NCI-H1417 (cell line): ENCODE measurements around the gene LTB4R.

ENCODE experiments used
- DNase-seq, 3 experiments: peaks; one replicate each; lab custom pipeline; 2025; lab: John Stamatoyannopoulos, UW

LTB4R gene

DNA sequence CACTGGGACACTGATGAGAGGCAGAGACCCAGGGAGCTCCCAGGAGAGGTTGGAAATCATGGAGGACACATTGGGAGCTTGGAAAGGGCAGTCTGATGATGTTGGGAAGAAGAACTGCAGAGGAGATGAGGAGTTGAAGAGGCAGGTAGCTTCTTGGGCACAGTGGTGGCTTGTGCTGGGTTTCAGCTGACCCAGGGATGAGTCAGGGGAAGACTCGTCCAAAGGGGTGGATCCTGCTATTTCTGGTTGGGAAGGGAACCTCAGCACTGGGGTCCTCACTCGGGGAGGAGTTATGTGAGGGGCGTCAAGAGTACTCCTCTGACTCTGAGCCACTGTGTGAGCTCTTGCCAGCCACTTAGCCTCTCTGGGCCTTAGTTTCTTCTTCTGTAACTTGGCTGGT is 12.0 kb downstream of the LTB4R start:
- DNase-seq, result no peak

DNA sequence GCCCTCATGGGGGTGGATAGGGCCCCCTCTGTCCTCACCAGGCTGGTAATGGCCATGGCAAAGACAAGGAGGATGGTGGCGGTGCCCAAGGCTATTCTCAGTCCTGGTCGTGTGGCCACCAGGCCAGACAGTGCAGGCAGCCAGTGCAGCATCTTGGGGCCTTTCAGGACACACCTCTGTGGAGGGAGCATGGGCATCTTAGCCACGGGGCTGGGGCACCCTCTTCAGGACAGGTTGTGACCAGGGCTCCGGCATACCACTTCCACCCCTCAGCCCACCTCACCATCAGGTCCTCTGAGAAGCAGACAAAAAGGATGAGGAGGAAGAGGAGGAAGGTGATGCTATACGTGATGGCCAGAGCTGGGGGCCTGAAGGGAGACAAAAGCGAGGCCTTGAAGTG is 12.7 kb downstream of the LTB4R start:
- no peak for DNase-seq

DNA sequence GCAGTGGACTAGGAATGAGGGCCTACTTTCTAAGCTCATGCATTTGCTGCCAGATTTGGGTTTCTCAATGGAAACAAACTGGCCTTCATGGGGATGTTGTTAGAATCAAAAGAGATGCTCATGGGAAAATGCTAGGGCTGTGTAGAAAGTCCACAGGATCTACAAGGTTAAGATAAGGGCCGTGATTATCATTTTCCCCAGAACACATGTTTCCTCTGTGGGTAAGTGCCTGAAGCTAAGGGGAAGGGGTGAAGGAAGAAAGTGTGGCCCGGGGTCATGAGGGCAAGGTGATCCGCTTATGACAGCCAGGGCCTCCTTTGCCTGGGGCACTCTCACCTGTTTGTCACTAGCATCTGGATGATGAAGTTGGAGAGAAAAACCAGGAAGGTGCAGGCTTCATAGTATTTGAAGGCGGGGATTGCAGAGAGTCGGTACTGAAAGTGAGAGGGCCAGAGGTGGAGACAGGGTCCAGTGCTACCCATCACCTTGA is 13.8 kb downstream of the LTB4R start:
- DNase-seq, result no peak

DNA sequence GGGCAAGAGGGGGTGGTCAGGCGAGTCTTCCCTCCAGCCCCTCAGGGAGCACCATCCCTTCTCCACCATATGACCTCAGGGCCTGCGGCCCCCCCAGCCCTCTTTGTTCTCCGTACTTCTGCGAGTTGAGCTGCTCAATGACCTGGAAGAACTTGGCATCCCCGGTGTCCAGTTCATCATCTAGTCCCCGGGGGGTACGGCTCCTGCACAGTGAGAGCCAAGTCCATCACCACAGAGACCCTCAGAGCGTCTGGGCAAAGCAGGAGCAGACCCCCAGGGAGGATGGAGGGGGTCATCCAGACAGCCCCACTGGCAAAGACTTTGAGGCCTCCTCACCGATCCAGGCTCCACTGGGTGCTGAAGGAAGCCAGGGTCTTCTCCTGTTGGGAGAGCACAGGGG is 14.7 kb downstream of the LTB4R start:
- DNase-seq, result no peak

DNA sequence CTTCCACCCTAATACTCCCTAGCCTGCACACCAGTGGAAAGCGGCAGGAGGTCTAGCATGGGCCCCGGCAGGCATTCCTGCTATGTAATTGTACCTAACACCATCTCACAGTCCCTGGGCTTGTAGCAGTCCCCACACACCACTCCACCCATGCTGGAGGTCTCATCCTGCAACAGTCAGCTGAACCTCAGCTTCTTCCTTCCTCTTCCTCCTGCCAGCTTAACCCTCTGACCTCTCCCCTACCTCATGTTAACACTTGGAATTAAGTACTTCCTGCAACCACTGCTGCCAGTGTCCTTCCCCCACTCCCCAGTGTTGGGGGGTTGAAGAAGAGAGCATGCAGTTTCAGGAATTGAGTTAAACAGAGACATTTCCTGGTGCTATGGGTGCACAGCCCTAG is 16.0 kb downstream of the LTB4R start:
- no peak for DNase-seq

DNA sequence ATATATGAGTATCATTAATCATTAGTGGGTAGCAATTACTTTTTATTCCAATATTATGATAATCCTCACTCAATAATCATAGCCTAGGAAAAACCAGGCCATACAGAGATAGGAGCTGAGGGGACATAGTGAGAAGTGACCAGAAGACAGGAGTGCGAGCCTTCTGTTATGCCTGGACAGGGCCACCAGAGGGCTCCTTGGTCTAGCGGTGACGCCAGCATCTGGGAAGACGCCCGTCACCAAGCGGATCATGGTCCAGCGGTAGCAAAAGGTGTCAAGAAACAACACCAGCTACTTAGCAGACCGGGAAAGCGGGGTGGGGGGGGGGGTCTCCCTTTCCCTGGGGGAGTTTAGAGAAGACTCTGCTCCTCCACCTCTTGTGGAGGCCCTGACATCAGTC is 16.6 kb downstream of the LTB4R start:
- DNase-seq, result peak in 1 of 3 experiments; percentile 50

DNA sequence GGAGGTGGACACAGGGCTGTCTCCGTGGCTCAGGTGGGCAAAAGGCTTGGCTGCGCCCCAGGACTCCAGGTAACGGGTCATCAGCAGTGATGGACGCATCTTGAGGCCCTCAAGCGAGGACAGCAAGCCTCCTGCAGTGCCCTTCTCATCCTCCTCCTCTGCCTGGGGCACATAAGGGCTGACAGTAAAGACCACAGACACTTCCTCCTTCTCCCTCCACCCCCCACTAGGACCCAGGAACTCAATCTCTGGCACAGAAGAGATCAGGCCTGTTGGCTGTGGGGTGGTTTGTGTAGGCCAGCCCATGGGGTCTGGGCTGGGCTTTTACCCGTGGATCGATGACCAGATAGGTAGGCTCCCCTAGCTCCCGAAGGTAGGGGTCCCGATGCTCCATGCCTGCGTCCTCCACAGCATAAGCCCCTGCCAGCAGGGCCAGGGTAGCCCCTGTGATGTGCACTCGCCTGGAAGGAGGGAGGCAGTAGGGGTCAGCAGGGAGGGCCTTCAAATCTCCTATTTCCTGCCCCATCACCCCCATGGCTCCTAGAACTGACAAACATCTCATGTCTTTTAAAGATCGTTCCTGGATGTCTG is 17.9 kb downstream of the LTB4R start:
- no peak for DNase-seq

DNA sequence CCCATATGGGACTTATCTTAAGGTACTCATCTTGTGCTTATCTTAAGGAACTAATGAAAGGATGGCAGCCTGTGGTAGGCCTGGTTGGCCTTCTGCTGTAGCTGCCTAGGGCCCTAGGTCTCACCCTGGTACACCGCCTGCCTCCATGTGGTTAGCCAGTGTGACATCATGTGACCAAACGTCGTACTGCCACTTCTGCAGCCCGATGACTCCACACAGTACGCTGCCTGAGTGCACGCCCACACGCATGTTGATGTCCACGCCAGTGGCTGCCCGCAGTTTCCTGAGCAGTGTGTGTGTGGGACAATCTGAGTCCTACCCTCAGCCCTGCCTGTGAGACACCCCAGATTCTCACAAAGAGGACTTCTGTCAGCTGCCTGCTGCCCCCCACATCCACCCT is 18.4 kb downstream of the LTB4R start:
- DNase-seq, result no peak

DNA sequence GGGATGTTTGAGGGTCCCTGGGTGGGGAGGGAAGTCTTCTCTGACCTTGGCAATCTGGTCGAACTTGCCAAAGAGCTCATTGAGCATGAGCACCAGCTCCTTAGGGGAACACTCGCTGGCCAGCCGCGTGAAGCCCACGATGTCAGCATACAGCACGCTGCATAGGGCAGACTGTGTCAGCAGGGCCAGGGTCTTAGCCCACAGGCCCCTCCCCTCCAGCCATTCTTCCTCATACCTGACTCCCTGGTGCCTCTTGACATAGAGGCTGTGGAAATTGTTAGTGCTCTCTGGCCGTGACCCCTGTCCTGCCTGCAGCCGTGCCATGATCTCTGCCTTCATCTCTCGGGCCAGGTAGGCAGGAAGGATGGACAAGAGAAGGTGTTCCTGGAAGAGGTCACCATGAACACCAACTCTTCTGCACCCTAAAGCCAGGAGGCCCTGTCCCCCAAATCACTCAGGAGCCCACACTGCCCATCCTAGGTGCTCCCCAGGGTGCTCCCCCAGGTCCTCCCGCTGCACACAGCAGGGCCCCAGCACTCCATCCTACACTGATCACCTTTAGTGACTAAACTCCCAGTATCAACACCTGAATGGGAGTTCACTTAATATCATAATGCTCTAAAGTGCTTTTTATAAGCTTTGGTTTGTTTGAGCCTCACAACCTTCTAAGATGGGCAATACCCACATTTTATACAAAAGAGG is 19.8 kb downstream of the LTB4R start:
- no peak for DNase-seq

DNA sequence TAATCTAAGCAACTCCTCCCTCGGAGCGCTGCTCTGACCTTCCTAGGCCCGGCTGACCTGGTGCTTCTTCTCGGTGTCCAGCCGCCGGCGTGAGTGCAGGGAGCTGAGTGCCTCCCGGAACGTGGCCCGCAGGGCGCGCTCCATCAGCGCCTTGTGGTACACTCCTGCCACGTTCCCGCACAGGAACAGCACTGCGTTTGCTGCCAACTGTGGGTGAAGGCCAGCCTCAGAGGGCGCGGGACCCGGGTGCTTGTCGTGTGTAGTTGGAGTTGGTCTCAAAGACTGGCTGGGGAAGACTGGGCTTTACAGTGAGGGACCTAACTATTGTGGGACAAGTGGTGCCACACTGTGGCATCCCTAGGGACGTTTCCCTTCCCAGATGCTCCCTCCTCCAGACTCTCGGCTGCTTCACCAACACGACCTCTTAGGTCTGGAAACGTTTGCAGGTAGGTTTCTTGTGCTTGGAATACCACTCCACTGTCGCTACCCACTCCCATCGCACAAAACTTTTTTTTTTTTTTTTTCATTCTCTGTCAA is 20.5 kb downstream of the LTB4R start:
- peak in 2 of 3 experiments; percentile 42 to 81 for DNase-seq

DNA sequence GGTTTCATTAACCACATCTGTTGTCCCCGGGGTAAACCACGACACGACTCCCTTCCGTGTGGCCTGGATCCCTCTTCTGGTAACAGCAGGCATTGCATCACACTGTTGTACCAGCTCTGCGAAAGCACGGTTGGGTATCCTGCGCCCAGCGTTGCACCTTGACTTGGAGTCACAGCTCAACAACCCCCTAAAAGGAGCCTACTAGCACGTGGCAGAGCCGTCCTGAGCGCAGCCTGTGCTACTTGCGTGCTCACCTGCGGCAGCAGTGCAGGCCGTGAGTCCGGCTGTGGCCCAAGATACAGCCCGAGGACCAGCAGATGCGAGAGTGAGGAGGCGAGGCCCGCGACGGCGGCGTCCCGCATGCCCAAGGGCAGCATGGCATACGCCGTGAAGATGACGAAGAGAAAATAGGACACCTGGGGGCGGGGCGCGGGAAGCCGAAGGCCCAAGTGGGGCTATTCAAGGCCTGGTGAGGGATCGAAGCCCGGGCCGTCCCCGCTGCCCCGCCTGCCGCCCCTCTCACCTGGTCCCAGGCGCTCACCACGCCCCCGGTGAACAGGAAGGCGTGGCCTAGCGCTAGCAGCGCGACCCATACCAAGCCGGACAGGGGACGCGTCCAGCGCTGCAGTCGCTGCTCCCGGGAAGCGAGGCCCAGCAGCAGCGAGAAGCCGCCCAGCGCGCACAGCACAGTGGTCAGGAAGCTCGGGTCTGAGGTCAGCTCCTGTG is 21.1 kb downstream of the LTB4R start:
- peak; percentile 86 to 92 (median 89) for DNase-seq

DNA sequence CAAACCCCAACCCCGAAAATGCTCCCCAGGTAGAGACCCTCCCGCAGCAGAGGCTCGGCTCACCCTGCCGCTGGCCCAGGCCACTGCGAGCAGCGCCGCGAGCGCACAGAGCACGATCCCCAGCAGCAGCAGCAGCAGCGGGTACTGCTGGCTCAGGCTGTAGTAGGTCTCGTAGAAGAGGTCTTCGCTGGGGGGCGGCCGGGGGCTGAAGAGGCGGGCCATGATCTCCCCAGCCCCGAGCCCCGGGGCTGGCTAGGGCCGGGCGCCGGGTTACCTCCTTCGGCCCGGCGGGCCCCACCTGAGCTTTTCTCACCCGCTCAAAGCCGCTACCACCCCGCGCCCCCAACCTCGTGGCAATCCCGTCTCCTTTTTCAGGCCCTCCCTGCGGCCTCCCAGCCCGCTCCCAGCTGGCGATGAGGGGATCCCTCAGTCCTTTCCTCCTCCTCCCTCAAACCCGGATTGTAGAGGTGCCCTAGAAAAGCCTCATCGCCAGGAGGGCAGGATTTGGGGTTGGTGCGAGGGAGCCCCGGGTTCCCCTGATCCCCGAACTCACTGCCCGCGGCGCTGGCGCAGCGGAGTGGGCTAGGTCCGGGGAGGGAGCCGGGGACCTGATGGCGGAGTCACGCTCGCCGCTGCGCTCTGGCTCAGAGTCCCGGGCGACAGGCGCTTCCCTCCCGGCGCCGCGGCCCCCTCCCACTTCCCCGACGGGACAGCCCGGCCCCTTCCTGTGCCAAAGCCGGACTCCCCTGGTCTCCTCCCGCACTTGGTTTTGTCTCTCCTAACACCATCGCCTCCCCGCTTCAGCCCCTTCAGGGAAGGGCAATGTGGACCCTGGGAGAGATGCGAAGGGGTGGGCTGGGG is 23.4 kb downstream of the LTB4R start, which contains the start of gene ADCY4:
TSS of gene ADCY4 (minus strand) at position 641 of the 861 bp plus-strand sequence. CDS start at position 222, 419 bp downstream.
- DNase-seq, result peak in 2 of 3 experiments; percentile 45 to 61

DNA sequence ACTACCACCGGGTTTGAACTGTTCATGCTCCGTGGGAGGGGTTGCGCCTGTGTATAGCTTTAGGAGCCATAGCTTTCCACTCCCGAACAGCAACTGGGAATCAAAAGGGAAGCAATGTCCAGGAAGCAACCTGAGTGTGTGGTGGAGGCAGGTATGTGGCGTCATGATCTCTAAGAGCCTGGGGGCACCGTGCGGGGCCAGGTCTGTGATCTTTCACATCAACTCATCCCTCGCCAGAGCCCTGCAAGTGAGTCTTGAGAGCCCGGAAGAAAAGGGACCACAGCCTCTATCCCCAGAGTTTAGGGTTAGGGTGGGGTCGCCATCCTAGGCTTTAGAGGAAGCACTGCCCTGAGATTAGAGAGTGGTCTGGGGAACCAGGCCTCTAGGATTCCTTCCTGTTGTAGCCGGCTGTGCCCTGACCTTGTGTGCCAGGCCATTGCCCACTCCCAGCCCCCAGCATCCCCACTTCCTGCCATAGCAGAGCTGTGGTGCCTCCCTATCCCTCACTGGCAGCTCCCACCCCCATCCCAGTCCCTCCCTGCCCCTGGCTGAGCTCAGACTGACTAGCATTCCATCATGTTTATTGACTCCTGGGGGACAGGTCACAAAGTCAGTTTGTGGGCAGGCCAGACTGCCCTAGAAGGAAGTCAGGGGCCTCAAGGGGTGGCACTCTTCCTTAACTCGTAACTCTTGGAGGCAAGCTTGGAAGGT is 24.3 kb downstream of the LTB4R start:
- no peak for DNase-seq

DNA sequence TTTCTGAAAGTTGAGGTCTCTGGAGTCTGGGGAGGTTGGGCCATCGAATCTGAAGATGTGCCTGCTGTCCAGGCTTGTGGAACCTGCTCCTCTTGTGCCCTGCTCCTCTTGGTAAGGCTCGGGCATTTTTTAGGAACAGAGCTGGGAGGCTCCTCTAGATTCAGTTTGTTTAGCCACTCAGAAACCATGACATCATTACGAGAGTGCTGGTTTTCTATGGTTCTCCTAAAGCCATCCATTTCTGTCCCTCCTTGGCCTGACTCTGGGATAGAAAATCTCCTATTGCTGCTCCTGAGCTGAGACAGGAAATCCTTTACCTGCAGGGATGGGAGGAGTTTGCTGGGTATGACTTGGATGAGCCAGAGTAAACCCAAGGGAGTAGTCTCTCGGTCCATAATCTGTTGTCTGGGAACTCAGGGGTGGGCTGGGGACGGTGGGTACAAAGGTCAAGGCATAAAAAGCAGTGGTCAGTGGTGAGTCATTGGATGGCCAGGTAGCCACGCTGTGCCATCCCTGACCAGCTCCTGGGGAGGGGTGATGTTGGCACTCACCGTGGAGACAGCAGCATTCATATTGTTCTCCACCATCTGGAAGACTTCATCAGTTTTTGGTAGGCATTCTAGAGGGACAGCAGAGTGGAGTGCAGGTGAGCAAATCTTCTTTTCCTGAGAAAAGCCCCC is 26.0 kb downstream of the LTB4R start:
- no peak for DNase-seq

DNA sequence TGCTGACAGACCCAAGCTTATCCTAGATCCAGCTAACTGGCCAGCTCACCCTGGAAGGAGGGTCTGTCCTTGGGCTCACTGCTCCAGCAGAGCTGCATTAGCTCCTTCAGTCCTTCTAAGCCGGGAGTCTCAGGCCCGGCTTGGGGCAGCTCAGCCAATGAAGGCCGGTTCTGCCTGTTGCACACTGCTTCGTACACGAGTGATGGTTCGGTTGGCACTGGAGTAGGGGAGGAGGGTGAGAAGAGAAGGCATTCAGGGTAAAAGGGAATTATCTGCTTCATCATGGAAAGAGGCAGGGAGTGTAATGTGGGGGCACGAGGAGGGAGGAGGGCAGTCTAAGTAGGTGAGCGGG is 26.5 kb downstream of the LTB4R start:
- no peak for DNase-seq

DNA sequence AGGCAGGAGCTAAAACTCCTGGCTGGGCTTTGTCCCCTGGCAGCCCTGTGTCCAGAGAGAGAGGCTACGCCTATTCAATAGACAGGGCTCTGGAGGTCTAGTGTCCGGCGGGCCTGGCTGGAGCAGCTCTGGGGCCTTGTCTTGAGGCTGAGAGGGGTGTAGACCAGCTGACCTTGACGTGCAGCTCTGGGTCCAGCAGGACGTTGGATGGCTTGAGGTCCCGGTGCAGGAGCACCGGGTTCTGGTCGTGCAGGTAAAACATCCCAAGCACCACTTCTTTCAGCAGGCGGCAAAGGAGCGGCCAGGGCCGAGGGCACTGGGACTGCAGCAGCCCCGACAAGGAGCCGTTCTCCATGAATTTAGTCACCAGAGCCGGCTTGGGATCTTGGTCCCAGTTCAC is 27.5 kb downstream of the LTB4R start:
- DNase-seq, result no peak

DNA sequence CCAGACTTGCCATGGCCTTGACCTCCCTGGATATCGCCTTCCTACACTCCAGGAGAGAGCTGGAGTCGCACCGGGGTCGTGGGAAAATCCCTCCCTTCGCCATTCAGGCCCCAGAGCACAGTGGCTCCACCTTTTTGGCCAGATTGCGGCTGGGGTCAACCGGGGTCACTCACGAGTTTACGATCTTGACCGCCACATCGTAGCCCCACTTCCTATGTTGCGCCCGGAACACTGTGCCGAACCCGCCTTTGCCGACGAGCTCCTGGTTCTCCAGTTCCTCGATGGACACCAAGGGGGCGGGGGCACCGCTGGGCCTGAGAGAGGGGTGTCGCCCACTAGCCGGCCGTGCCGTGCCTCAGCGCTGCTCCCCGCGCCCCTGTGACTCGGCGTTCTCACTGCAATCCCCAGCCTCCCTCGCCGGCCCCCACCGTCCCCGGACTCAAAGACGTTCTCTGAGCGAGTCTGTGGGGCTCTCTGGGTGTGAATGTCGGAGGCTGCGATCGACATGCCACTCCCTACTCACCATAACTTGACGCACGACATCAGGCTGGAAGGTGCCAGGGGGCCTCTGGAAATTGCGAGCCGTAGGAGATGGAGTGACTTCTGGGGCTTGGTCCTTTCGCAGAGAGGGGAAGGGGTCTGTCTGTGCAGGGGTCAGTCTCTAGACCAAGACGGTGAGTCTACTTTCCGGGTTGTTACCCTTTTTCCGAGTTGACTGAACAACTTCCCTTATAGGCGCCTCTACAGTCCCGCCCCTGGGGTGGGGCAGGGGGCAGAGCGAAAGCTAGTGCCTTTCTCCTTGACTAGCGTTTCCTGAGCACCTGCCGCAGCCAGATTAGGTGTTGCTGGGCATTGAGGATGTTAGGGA is 28.2 kb downstream of the LTB4R start, which contains the start of gene RIPK3:
TSS of gene RIPK3 (minus strand) at position 708 of the 868 bp plus-strand sequence. CDS start at position 543, 165 bp downstream.
- DNase-seq, result peak in 1 of 3 experiments; percentile 16

DNA sequence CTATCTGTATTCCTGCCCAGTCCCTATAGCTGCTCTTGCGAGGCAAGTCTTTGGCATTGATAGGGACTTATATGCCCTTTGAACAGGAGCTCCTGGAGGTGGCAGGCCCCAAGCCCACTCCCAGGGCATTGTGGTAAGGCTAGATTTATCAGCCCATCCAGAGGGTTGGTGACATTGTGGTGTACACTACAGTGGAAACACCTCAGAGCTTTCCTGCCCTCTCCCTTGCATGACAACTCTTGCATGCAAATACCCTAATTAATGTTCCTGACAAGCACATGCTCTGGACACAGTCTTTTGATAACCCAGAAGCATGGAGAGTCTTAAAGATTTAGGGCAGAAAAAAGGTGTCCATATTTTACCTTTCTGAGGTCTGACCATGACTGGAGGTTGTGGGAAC is 29.3 kb downstream of the LTB4R start:
- DNase-seq, result no peak

DNA sequence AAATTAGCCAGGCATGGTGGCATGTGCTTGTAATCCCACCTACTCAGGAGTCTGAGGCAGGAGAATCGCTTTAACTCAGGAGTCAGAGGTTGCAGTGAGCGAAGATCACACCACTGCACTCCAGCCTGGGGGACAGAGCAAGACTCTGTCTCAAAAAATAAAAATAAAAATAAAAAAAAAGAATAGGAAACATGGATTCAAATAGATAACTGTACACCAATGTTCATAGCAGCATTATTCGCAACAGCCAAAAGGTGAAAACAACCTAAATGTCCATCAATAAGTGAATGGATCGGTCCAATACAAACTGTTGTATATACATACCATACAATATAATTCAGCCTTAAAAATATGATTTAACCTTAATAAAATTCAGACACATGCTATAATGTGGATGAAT is 31.6 kb downstream of the LTB4R start:
- no peak for DNase-seq
